ENCODE data around the gene AP3D1.

Gene AP3D1

DNA sequence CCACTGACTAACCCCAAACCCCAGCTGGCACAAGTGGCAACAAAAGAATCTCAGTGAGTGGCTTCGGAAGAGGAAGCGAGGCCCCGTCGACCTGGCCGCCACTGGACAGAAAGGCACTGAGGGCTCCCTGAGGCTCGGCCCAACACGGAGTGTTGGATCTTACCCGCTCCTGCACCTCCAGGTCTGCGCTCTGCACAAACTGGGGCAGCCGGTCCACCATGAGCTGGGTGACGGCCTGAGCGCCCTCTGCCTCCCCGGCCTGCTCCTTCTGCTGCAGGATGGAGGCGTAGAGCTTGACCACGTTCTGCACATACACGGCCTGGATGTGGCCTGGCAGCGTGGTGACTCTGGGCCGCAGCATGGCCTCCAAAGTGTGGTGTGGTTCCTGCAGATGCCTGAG lies 32.9 kb downstream of the AP3D1 start:
- Mint-ChIP-seq H3K36me3 (ENCODE audit: low read depth) (peaks cover 32% of the 10 kb centered on the region), H3K9me3 (no peaks in the 10 kb centered on the region), H3K27me3 (ENCODE audit: low read depth) (no peaks in the 10 kb centered on the region), H3K27ac (no peak overlapping the region), H3K4me1 (ENCODE audit: low read depth) (no peaks in the 10 kb centered on the region), H3K4me3 (no peak overlapping the region)

DNA sequence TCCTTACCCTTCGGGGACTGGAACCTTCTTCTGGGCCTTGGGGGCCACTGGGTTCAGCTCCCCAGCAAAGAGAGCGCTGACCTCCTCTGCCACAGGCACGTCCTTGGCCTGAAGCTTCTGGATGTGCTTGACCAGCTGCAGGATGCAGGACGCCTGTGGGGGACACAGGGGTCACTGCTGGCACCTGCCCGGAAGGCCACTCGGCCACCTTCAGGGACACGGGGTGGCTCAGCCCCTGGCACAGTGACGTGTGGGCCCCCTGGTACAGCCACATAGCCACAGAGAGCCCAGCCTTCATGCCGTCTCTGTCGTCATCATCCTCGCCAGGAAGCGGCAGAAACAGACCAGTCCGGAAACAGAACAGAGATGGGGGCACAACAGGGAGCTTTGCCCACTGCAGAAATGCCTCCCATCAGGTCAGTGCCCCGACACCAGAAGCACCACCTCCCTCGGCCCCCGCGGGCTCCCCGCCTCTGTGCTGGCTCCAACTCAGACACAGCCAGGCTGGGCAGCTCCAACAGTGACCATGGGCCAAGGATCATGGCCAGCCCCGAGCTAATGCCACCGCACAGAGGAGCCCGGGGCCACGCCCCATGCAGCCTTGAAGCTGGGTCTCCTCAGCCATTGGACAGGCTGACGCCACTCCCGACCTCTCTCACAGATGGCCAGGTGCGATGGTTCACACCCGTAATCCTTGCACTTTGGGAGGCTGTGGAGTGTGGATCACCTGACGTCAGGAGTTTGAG lies 34.0 kb downstream of the AP3D1 start:
- no peaks in the 10 kb centered on the region for H3K4me1 Mint-ChIP-seq (ENCODE audit: low read depth)
- H3K27ac Mint-ChIP-seq, result no peak overlapping the region
- H3K27me3 Mint-ChIP-seq (ENCODE audit: low read depth), result no peaks in the 10 kb centered on the region
- H3K9me3 Mint-ChIP-seq, result no peaks in the 10 kb centered on the region
- H3K4me3 Mint-ChIP-seq, result no peak overlapping the region
- H3K36me3 Mint-ChIP-seq (ENCODE audit: low read depth), result peaks cover 33% of the 10 kb centered on the region

DNA sequence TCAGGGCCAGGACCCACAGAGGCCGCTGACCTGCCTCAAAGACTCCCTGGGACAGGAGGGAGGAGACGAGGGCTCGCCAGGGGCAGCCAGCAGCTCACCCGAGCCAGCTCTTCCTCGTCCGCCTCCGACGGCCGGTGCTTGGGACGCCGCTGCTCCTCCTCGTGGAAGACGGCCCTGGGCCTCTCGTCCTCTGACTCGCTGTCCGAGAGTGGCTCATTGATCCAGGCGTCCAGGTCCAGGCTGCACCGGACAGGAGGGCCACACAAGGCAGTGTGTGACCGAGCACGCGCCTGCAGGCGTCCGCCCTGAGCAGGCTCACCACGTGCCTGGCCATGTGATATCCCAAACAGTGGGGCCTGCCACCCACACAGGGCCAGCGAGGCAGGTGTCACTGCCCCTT lies 34.9 kb downstream of the AP3D1 start:
- Mint-ChIP-seq H3K27me3 (ENCODE audit: low read depth) (no peaks in the 10 kb centered on the region), H3K4me3 (no peak overlapping the region), H3K9me3 (no peaks in the 10 kb centered on the region), H3K27ac (no peak overlapping the region), H3K4me1 (ENCODE audit: low read depth) (no peaks in the 10 kb centered on the region), H3K36me3 (ENCODE audit: low read depth) (peaks cover 31% of the 10 kb centered on the region)

DNA sequence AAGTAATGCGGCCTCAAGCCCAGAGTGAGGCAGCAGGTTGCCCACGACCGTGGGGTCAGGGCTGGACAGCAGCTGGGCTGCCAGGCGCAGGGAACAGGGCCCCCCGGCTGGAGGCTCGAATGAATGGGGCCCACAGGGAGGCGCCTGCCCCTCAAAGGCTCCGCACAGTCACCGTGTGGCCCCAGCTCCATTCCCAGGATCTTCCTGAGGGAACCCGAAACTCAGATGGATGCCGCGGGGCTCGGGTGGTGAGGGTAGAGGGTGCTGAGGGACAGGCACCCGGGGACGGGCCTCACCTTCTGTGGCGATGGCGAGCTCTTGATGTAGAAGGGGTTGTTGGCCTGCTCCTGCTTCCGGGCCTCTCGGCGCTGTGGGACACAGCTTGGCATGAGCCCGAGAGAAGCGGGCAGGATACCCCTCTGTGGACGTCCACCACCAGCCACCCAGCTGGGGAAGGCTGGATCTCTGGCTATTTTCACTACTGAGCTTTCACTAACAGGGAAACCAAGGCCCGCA lies 35.4 kb downstream of the AP3D1 start:
- Mint-ChIP-seq H3K27me3 (ENCODE audit: low read depth) (no peaks in the 10 kb centered on the region), H3K4me1 (ENCODE audit: low read depth) (no peaks in the 10 kb centered on the region), H3K27ac (no peak overlapping the region), H3K9me3 (no peaks in the 10 kb centered on the region), H3K4me3 (no peak overlapping the region), H3K36me3 (ENCODE audit: low read depth) (peaks cover 28% of the 10 kb centered on the region)

DNA sequence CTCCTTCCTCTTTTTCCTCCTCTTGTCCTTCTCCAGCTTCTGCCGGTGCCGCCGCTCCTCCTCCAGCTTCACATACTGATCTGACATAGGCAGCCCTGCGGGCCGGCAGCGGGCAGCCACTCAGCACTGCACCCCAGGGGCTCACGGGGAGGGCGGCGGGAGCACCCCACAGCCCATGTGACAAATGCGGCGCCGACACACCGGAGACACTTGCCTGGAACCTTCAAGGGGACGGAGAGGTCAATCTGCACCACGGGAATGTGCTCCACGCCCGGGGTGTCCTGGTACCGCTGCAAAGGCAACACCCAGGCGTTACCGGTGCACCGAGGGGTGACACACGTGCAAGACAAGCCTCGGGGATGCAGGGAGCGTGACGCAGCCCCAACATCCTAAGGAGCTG lies 36.0 kb downstream of the AP3D1 start:
- H3K27me3 Mint-ChIP-seq (ENCODE audit: low read depth), result no peaks in the 10 kb centered on the region
- peaks cover 24% of the 10 kb centered on the region for H3K36me3 Mint-ChIP-seq (ENCODE audit: low read depth)
- no peak overlapping the region for H3K4me3 Mint-ChIP-seq
- H3K27ac Mint-ChIP-seq, result no peak overlapping the region
- H3K4me1 Mint-ChIP-seq (ENCODE audit: low read depth), result no peaks in the 10 kb centered on the region
- no peaks in the 10 kb centered on the region for H3K9me3 Mint-ChIP-seq

DNA sequence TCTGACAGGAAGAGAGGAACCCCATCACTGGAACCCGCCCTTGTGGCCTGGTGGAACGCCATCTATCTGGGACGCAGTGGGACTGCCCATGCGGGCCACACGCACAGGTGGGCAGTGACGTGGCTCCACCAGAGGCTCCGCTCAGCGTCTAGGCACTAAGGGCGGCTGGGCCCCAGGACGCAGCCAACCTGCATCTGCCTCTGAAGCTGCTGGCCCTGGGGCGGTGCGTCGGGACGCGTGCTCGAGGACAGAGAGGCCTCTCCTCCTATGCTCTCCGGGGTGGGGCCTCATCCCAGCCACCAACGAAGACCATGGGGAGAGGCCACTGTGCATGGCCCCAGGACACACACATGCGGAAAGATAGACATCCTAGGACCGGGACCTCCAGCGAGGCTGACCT lies 36.5 kb downstream of the AP3D1 start:
- Mint-ChIP-seq H3K27me3 (ENCODE audit: low read depth) (no peaks in the 10 kb centered on the region), H3K4me3 (no peak overlapping the region), H3K27ac (no peak overlapping the region), H3K36me3 (ENCODE audit: low read depth) (peaks cover 24% of the 10 kb centered on the region), H3K9me3 (no peaks in the 10 kb centered on the region), H3K4me1 (ENCODE audit: low read depth) (no peaks in the 10 kb centered on the region)

GRCh38 chr19:2114218-2114617 lies 37.1 kb downstream of the AP3D1 start:
- Mint-ChIP-seq H3K4me3 (no peak overlapping the region), H3K36me3 (ENCODE audit: low read depth) (peaks cover 24% of the 10 kb centered on the region), H3K9me3 (no peaks in the 10 kb centered on the region), H3K27ac (peak overlapping the region; percentile 41), H3K4me1 (ENCODE audit: low read depth) (no peaks in the 10 kb centered on the region), H3K27me3 (ENCODE audit: low read depth) (no peaks in the 10 kb centered on the region)

GRCh38 chr19:2113439-2114211 lies 37.7 kb downstream of the AP3D1 start:
- H3K27me3 Mint-ChIP-seq (ENCODE audit: low read depth), result no peaks in the 10 kb centered on the region
- H3K36me3 Mint-ChIP-seq (ENCODE audit: low read depth), result peaks cover 24% of the 10 kb centered on the region
- no peak overlapping the region for H3K4me3 Mint-ChIP-seq
- H3K4me1 Mint-ChIP-seq (ENCODE audit: low read depth), result no peaks in the 10 kb centered on the region
- peak overlapping the region; percentile 41 for H3K27ac Mint-ChIP-seq
- no peaks in the 10 kb centered on the region for H3K9me3 Mint-ChIP-seq

- no peaks in the 10 kb centered on the region for H3K9me3 Mint-ChIP-seq
- H3K4me3 Mint-ChIP-seq, result no peak overlapping the region
- no peak overlapping the region for H3K27ac Mint-ChIP-seq
- peaks cover 21% of the 10 kb centered on the region for H3K36me3 Mint-ChIP-seq (ENCODE audit: low read depth)
- H3K4me1 Mint-ChIP-seq (ENCODE audit: low read depth), result no peaks in the 10 kb centered on the region
- no peaks in the 10 kb centered on the region for H3K27me3 Mint-ChIP-seq (ENCODE audit: low read depth)
These were observed 38.6 kb downstream of the AP3D1 start for GRCh38 chr19:2112516-2113320.

DNA sequence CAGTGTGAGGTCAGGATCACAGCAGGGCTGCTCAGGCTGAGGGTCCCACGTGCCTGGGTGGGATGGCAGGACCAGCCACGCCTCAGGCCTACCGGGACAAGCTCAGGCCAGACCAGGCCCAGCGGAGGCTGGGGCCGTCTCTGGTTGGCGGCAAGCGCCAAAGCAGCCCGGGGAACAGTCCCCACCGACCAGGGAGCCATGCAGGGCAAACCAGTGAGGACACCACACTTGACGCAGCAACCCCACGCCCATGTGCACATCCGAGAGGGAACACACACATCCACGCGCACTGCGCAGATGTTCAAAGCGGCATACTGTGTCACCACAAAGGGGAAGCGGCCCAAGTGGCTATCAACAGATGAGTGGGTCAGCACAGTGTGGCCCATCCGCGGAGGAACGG lies 39.5 kb downstream of the AP3D1 start:
- H3K9me3 Mint-ChIP-seq, result no peaks in the 10 kb centered on the region
- peaks cover 24% of the 10 kb centered on the region for H3K36me3 Mint-ChIP-seq (ENCODE audit: low read depth)
- H3K27ac Mint-ChIP-seq, result no peak overlapping the region
- H3K4me3 Mint-ChIP-seq, result no peak overlapping the region
- H3K27me3 Mint-ChIP-seq (ENCODE audit: low read depth), result no peaks in the 10 kb centered on the region
- H3K4me1 Mint-ChIP-seq (ENCODE audit: low read depth), result no peaks in the 10 kb centered on the region

DNA sequence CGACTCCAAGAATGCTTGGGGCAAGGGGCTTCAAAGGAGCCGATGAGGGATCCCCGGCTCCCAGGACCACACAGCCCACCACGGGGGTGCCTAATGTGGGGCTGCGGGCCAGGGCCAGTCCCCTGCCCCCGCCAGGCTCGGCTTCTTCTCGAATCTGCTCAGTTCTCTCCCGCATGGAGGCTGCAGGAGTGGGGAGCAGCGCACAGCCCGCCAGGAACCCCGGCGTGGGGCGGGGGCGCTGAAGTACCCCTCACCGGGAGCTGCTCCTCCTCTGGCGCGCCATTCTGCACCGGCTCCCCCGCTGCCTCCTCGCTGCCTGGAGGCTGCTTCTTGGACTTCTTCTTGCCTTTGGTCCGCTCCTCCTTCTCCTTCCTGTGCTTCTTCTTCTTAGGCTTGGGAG lies 39.9 kb downstream of the AP3D1 start:
- H3K27me3 Mint-ChIP-seq (ENCODE audit: low read depth), result no peaks in the 10 kb centered on the region
- H3K4me3 Mint-ChIP-seq, result no peak overlapping the region
- H3K9me3 Mint-ChIP-seq, result peaks cover under 1% of the 10 kb centered on the region
- H3K27ac Mint-ChIP-seq, result no peak overlapping the region
- peaks cover 28% of the 10 kb centered on the region for H3K36me3 Mint-ChIP-seq (ENCODE audit: low read depth)
- H3K4me1 Mint-ChIP-seq (ENCODE audit: low read depth), result no peaks in the 10 kb centered on the region

DNA sequence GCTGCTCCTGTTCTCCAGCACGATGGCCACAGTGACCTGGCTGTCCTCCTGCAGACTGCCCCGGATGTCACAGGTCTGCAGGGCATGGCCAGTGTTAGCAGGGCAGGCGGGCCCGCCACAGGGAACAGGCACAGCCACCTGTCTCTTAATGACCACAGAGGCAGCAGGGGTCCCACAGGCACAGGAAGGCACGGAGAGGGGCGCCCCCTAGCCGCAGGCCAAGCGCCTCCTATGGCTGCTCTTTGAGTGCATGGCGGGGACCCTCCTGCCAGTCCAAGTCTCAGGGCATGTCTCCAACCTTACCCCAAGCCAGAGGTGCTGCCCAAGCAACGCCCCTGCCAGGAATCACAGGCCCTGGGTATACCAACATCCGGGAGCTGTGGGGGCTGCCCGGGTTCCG lies 40.5 kb downstream of the AP3D1 start:
- Mint-ChIP-seq H3K27ac (no peak overlapping the region), H3K9me3 (peaks cover 6% of the 10 kb centered on the region), H3K4me1 (ENCODE audit: low read depth) (no peaks in the 10 kb centered on the region), H3K36me3 (ENCODE audit: low read depth) (peaks cover 34% of the 10 kb centered on the region), H3K4me3 (no peak overlapping the region), H3K27me3 (ENCODE audit: low read depth) (no peaks in the 10 kb centered on the region)

DNA sequence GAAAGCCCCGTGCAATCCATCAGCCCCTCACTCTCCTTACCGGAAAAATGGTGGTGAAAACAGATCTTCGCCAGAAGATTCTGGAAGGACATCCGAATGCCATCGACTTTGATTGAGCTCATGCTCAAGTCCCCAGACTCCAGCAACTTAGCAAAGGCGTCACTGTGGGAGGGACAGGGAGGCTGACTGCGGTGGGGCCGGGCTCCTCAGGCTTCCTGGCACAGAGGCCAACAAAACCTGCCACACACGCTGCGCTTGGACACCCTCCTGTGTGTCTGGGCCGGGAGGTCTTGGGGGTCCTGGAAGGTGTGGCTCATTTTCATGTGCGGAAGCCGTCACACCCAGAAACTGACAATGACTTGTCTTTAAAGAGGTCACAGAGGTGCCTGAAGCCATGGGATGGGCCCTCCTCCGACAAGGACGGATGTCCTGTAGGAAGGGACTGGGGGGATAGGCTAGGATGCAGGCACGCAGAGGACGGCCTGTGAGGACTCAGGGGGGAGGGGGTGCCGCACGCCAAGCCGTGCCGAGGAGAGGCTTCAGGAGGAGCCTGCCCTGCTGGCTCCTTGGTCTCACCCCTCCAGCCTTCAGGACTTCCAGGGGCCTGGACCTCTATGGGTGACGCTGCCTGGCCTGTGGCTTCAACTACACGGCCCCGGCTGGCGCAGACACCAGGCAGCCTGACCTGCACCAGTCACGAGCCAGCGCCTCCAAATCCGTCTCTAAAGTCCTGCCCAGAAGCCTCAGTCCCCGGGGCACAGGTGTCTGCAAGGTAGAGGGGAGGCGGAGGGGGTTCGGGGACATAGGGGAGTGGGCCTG lies 42.1 kb downstream of the AP3D1 start:
- Mint-ChIP-seq H3K27ac (no peak overlapping the region), H3K4me1 (ENCODE audit: low read depth) (no peaks in the 10 kb centered on the region), H3K36me3 (ENCODE audit: low read depth) (peaks cover 44% of the 10 kb centered on the region), H3K27me3 (ENCODE audit: low read depth) (no peaks in the 10 kb centered on the region), H3K9me3 (peaks cover 16% of the 10 kb centered on the region), H3K4me3 (no peak overlapping the region)
